SK-N-SH (cell line): ENCODE measurements around the gene ZIK1.

Experiments
- CHD2 ChIP-seq: fragments of 150-350 bp; IDR thresholded peaks from 2 replicates; pipeline ENCODE4 v1.6.1; 2018; ENCODE audit warnings: low read length; ENCODE audit not compliant: partially characterized antibody
- EP300 ChIP-seq, 2 experiments: IDR thresholded peaks; 2 replicates each; pipeline versions ENCODE4 v1.4.0 to v1.6.1; 2012; ENCODE audit warnings: borderline replicate concordance in 1 of 2, low read depth in 1 of 2, low read length in 1 of 2
- EZH2phosphoT487 ChIP-seq: fragments of 200-600 bp; sonication (generic); IDR thresholded peaks from 2 replicates; pipeline ENCODE4 v1.6.1; 2017; ENCODE audit warnings: low read depth, mixed run types, mild to moderate bottlenecking, antibody characterized with exemption, moderate library complexity, borderline replicate concordance
- GABPA ChIP-seq: IDR thresholded peaks from 2 replicates; pipeline ENCODE4 v1.4.0; 2012; ENCODE audit warnings: low read depth, mild to moderate bottlenecking
- GATA2 ChIP-seq: sonication (generic); formaldehyde crosslinking; IDR thresholded peaks from 2 replicates; pipeline ENCODE4 v1.5.0; 2020; ENCODE audit warnings: mild to moderate bottlenecking, missing genetic modification reagents
- JUND ChIP-seq: IDR thresholded peaks from 2 replicates; pipeline ENCODE4 v1.4.0; 2012
- NFIC ChIP-seq: IDR thresholded peaks from 2 replicates; pipeline ENCODE4 v1.4.0; 2012; ENCODE audit warnings: borderline replicate concordance
- POLR2AphosphoS5 ChIP-seq: IDR thresholded peaks from 2 replicates; pipeline ENCODE4 v1.6.1; 2012; ENCODE audit warnings: low read depth, low read length
- TAF1 ChIP-seq: IDR thresholded peaks from 2 replicates; pipeline ENCODE4 v1.6.1; 2012; ENCODE audit warnings: low read depth, mild to moderate bottlenecking, low read length, moderate library complexity, borderline replicate concordance
- YY1 ChIP-seq: IDR thresholded peaks from 2 replicates; pipeline ENCODE4 v1.4.0; 2012; ENCODE audit warnings: low read depth, mild to moderate bottlenecking
- TF ChIP-seq, protein P1 (sequence below): fragments of 200-600 bp; sonication (generic); IDR thresholded peaks from 2 replicates; pipeline ENCODE4 v1.6.1; 2017; ENCODE audit warnings: antibody characterized with exemption, mild to moderate bottlenecking, moderate library complexity
- TF ChIP-seq, protein P2 (sequence below): IDR thresholded peaks from 2 replicates; pipeline ENCODE4 v1.6.1; 2012; ENCODE audit warnings: mild to moderate bottlenecking, low read depth, low read length, moderate library complexity
- TF ChIP-seq, protein P3 (sequence below): fragments of 150-350 bp; IDR thresholded peaks from 2 replicates; pipeline ENCODE4 v1.6.1; 2017; ENCODE audit warnings: antibody characterized with exemption, low read length, low read depth, borderline replicate concordance

DNA sequence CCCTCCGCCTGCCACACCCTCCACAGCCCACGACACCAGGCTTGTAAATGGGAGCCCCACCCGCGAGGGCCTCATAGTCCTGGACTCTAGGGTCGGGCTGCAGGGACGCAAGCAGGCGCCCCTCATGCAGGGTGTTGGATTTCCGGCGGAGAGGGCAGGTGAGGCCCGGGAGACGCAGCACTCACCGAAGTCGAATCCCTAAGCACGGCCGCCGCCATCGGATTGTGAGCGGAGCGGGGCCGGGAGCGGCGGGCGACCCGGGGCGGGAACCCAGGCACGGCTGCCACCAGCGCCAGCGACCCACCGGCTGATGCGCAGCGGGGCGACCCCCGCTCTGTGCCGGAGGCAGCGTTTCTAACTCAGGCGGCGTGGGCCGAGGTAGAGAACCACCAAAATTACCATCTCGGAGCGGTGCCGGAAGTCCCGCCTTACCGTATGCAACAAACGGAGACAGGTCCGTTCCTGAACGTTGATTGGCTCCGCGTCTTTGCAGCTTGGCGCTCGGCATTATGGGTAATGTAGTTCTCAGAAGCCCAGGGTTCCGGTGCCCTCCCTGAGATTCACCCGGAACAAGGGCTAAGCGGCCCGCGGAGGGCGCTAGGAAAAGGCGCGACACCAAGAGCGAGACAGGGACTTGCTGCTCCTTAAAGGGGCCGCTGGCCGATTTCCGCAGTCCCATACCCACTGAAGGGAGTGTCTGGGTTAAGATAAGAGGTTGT is 5.3 kb upstream of the ZIK1 start, which contains the start of gene ZNF416:
- peak; percentile 55; the same call in 1 of the 2 replicates for TF ChIP-seq POLR2AphosphoS5
- TF ChIP-seq EZH2phosphoT487 = no peak
- TF ChIP-seq YY1 = 0 out of 2 replicates have a peak, but pooled peaks have one; percentile 18
- peak; percentile 97 for TF ChIP-seq CHD2
- no peak for TF ChIP-seq JUND
- TF ChIP-seq, protein P1, sequence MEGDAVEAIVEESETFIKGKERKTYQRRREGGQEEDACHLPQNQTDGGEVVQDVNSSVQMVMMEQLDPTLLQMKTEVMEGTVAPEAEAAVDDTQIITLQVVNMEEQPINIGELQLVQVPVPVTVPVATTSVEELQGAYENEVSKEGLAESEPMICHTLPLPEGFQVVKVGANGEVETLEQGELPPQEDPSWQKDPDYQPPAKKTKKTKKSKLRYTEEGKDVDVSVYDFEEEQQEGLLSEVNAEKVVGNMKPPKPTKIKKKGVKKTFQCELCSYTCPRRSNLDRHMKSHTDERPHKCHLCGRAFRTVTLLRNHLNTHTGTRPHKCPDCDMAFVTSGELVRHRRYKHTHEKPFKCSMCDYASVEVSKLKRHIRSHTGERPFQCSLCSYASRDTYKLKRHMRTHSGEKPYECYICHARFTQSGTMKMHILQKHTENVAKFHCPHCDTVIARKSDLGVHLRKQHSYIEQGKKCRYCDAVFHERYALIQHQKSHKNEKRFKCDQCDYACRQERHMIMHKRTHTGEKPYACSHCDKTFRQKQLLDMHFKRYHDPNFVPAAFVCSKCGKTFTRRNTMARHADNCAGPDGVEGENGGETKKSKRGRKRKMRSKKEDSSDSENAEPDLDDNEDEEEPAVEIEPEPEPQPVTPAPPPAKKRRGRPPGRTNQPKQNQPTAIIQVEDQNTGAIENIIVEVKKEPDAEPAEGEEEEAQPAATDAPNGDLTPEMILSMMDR = peak; percentile 38
- no peak for TF ChIP-seq TAF1
- peak; percentile 91 for TF ChIP-seq GABPA
- TF ChIP-seq, protein P2, sequence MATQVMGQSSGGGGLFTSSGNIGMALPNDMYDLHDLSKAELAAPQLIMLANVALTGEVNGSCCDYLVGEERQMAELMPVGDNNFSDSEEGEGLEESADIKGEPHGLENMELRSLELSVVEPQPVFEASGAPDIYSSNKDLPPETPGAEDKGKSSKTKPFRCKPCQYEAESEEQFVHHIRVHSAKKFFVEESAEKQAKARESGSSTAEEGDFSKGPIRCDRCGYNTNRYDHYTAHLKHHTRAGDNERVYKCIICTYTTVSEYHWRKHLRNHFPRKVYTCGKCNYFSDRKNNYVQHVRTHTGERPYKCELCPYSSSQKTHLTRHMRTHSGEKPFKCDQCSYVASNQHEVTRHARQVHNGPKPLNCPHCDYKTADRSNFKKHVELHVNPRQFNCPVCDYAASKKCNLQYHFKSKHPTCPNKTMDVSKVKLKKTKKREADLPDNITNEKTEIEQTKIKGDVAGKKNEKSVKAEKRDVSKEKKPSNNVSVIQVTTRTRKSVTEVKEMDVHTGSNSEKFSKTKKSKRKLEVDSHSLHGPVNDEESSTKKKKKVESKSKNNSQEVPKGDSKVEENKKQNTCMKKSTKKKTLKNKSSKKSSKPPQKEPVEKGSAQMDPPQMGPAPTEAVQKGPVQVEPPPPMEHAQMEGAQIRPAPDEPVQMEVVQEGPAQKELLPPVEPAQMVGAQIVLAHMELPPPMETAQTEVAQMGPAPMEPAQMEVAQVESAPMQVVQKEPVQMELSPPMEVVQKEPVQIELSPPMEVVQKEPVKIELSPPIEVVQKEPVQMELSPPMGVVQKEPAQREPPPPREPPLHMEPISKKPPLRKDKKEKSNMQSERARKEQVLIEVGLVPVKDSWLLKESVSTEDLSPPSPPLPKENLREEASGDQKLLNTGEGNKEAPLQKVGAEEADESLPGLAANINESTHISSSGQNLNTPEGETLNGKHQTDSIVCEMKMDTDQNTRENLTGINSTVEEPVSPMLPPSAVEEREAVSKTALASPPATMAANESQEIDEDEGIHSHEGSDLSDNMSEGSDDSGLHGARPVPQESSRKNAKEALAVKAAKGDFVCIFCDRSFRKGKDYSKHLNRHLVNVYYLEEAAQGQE = no peak
- TF ChIP-seq, protein P3, sequence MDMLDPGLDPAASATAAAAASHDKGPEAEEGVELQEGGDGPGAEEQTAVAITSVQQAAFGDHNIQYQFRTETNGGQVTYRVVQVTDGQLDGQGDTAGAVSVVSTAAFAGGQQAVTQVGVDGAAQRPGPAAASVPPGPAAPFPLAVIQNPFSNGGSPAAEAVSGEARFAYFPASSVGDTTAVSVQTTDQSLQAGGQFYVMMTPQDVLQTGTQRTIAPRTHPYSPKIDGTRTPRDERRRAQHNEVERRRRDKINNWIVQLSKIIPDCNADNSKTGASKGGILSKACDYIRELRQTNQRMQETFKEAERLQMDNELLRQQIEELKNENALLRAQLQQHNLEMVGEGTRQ = no peak
- TF ChIP-seq NFIC = no peak
- TF ChIP-seq GATA2 (CRISPR knock-in tag) = no peak
- no peak for TF ChIP-seq EP300 (IDR thresholded peaks at IDR 0.05; ENCODE audit: borderline replicate concordance in 1 of 2, low read depth in 1 of 2, low read length in 1 of 2)
